ENCODE data around the gene TBRG1.

The TBRG1 gene

DNA sequence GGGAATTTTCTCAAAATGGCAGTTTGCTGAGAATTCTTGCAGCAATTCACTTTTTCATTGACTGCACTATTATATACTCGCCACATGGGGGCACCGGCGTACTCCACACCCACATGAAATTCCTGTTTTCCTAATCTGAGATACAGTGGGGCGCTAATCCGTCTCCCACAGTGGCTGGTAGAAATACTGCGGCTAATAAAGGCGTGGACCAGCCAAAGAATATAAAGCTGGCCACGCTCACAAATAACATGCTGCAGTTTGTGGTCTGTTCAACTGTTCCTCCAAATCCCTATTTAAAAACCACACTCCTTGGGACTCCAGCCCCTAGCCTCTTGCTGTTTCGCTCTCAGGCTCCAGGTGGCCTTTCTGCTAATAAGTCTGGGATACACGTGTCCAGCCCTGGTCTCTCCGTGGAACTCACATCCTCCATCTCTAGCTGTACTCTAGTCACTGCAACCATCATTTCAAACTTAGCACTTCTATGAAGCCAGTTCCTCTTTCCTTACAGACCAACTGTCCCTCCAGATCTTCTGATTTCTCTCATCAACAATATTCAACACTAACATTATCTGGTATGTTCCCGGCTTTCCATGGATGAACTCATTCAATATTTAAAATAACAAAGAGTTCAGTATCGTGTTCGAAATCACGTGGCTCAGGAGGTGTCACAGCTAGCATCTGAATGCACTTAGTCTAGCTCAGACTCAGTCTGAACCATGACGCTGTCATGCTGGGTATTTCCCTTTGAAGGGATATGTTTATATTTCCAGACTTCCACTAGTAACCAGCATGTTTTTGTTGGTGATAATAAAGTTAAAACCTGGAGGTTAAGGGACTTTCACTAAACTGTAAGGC lies 22.0 kb downstream of the TBRG1 start:
- ATAC-seq (ENCODE audit: low read depth) = peak; percentile 76
- Histone ChIP-seq H3K4me3 (ENCODE audit: severe bottlenecking) (no peak overlapping the region), H3K27ac (ENCODE audit: poor library complexity, severe bottlenecking) (no peak overlapping the region), H3K36me3 (ENCODE audit: low read depth) (no peaks in the 10 kb centered on the region), H3K4me1 (ENCODE audit: insufficient read depth, poor library complexity, severe bottlenecking) (no peaks in the 10 kb centered on the region), H3K27me3 (ENCODE audit: insufficient read depth, poor library complexity, severe bottlenecking) (no peaks in the 10 kb centered on the region), H3K9me3 (ENCODE audit: severe bottlenecking) (no peaks in the 10 kb centered on the region)
- no peak for DNase-seq (ENCODE audit: low spot score)
- TF ChIP-seq, protein P1, sequence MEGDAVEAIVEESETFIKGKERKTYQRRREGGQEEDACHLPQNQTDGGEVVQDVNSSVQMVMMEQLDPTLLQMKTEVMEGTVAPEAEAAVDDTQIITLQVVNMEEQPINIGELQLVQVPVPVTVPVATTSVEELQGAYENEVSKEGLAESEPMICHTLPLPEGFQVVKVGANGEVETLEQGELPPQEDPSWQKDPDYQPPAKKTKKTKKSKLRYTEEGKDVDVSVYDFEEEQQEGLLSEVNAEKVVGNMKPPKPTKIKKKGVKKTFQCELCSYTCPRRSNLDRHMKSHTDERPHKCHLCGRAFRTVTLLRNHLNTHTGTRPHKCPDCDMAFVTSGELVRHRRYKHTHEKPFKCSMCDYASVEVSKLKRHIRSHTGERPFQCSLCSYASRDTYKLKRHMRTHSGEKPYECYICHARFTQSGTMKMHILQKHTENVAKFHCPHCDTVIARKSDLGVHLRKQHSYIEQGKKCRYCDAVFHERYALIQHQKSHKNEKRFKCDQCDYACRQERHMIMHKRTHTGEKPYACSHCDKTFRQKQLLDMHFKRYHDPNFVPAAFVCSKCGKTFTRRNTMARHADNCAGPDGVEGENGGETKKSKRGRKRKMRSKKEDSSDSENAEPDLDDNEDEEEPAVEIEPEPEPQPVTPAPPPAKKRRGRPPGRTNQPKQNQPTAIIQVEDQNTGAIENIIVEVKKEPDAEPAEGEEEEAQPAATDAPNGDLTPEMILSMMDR (IDR thresholded peaks at IDR 0.05; ENCODE audit: poor library complexity, severe bottlenecking) = peak; percentile 94

DNA sequence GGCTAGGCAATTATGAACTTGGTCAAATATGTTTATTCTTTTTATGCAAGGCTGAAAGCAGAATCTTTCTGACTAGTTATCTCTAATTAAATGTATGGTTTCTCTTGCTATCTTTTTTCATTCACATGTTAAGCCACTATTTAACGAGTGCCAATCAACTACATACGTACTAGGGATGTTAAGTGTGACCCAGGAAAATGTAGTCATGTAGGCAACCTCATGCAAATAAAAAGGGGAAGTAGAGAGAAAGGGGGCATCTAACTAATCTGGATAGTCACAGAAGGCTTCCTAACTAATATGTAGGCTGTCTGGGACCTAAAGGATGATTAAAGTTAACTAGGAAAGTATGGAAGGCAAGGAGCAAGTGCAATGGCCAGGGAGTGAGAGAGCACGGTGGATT lies 23.5 kb downstream of the TBRG1 start:
- no peak overlapping the region for H3K4me3 ChIP-seq (ENCODE audit: severe bottlenecking)
- no peak for ATAC-seq (ENCODE audit: low read depth)
- no peaks in the 10 kb centered on the region for H3K27me3 ChIP-seq (ENCODE audit: insufficient read depth, poor library complexity, severe bottlenecking)
- TF ChIP-seq, protein P1 (IDR thresholded peaks at IDR 0.05; ENCODE audit: poor library complexity, severe bottlenecking) = no peak
- no peaks in the 10 kb centered on the region for H3K9me3 ChIP-seq (ENCODE audit: severe bottlenecking)
- no peak overlapping the region for H3K27ac ChIP-seq (ENCODE audit: poor library complexity, severe bottlenecking)
- H3K36me3 ChIP-seq (ENCODE audit: low read depth) = no peaks in the 10 kb centered on the region
- DNase-seq (ENCODE audit: low spot score) = no peak
- H3K4me1 ChIP-seq (ENCODE audit: insufficient read depth, poor library complexity, severe bottlenecking) = no peaks in the 10 kb centered on the region

DNA sequence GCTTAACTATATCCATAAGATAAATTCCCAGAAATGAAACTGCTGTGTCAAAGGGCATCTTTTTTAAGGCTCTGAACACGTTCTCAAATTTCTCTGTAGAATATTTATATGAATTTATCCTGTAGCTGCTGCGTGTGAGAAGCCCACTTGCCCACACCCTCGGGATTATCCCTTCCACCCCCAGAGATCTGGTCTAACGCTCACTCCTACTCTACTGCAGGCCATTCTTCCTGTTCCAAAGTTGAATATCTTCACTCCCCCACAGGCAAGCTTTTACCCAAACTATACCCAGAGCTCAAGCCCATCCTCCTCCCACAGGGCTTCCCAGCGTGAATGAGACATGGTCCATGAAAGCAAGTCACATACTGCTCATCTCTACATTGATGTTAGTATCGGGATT lies 25.9 kb downstream of the TBRG1 start:
- H3K36me3 ChIP-seq (ENCODE audit: low read depth) = no peaks in the 10 kb centered on the region
- H3K27me3 ChIP-seq (ENCODE audit: insufficient read depth, poor library complexity, severe bottlenecking) = no peaks in the 10 kb centered on the region

DNA sequence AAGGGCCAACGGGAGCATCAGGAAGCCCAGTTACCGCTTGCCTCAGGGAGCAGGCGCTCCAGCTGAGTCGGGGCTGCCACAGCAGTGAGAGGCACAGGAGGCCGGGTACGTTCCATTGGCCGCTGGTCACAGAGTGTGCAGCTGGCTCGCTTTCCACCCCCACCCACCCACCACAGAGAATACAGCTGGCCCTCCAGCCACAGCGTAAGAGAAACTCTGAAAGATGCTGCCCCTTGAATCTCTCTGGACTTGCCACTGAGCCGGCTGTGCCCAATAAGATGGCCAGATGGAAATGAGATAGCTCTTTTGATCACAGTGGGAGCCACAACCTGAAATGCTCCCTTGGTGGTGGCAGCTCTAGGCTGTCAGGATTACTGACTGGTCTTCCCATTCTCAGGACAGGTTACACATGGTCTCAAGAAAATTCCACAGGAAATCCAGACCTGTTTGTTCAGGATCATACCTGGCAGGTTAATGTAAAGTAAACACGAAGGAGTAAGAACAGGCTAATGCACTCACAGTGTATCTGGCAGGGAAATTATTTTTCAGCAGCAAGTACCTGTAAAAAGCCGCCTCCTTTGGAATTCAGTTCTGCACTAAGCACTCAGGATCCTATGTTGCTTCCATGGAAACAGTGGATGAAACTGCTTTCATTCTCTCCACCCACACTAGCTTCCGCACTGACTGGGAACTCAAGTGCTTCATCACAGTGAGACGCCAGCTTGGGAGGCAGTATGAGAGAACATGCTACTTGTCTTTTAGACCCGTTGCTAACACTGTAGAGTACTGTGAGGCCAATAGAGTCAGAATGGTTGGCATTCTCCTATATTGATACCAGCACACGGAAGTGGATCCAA lies 34.3 kb downstream of the TBRG1 start:
- ATAC-seq (ENCODE audit: low read depth) = peak; percentile 64; the same call in 2 of the 3 replicates
- TF ChIP-seq, protein P1 (IDR thresholded peaks at IDR 0.05; ENCODE audit: poor library complexity, severe bottlenecking) = no peak
- no peak for DNase-seq (ENCODE audit: low spot score)

More for the DNA sequence above, 25.9 kb downstream of the TBRG1 start:
- Histone ChIP-seq H3K9me3 (ENCODE audit: severe bottlenecking) (no peaks in the 10 kb centered on the region), H3K4me3 (ENCODE audit: severe bottlenecking) (no peak overlapping the region), H3K4me1 (ENCODE audit: insufficient read depth, poor library complexity, severe bottlenecking) (no peaks in the 10 kb centered on the region), H3K27ac (ENCODE audit: poor library complexity, severe bottlenecking) (no peak overlapping the region)
- no peak for ATAC-seq (ENCODE audit: low read depth)
- TF ChIP-seq, protein P1 (IDR thresholded peaks at IDR 0.05; ENCODE audit: poor library complexity, severe bottlenecking) = no peak
- no peak for DNase-seq (ENCODE audit: low spot score)

More for the DNA sequence above, 34.3 kb downstream of the TBRG1 start:
- H3K4me1 ChIP-seq (ENCODE audit: insufficient read depth, poor library complexity, severe bottlenecking) = no peaks in the 10 kb centered on the region
- H3K4me3 ChIP-seq (ENCODE audit: severe bottlenecking) = no peak overlapping the region
- H3K27ac ChIP-seq (ENCODE audit: poor library complexity, severe bottlenecking) = no peak overlapping the region
- no peaks in the 10 kb centered on the region for H3K9me3 ChIP-seq (ENCODE audit: severe bottlenecking)
- H3K27me3 ChIP-seq (ENCODE audit: insufficient read depth, poor library complexity, severe bottlenecking) = no peaks in the 10 kb centered on the region
- no peaks in the 10 kb centered on the region for H3K36me3 ChIP-seq (ENCODE audit: low read depth)

All from RWPE2 (cell line).